Hepatocyte (in vitro differentiated cells): ENCODE measurements around the gene CBX4. TPM values are rescaled to one million over a fixed set of nuclear protein-coding genes. Genes with fewer than 3 reads are reported as not detected.
A peak's percentile ranks its signal among the peaks of the same experiment; 100 is the strongest.

ENCODE experiments used
- DNase-seq: peaks from one replicate; pipeline ENCODE4 v3.0.0-alpha.2; 2016; ENCODE audit warnings: low spot score
- H2AFZ ChIP-seq: fragments of 200-600 bp; sonication (generic); 2 replicates; pipeline ENCODE4 v1.6.0; 2016; ENCODE audit warnings: antibody characterized with exemption, mild to moderate bottlenecking
- H3K27ac ChIP-seq: fragments of 200-600 bp; sonication (generic); 2 replicates; pipeline ENCODE4 v1.5.1; 2016; ENCODE audit warnings: mild to moderate bottlenecking
- H3K27me3 ChIP-seq: fragments of 200-600 bp; sonication (generic); 2 replicates; pipeline ENCODE4 v1.6.1; 2016
- H3K36me3 ChIP-seq: fragments of 200-600 bp; sonication (generic); replicated peaks from 2 replicates; pipeline ENCODE4 v1.5.1; 2016; ENCODE audit warnings: low read depth; ENCODE audit not compliant: insufficient read depth
- H3K4me1 ChIP-seq: fragments of 200-600 bp; sonication (generic); 2 replicates; pipeline ENCODE4 v1.5.1; 2016; ENCODE audit warnings: mild to moderate bottlenecking, moderate library complexity; ENCODE audit not compliant: insufficient read depth
- H3K4me2 ChIP-seq: fragments of 200-600 bp; sonication (generic); 2 replicates; pipeline ENCODE4 v1.6.0; 2016
- H3K4me3 ChIP-seq: fragments of 200-600 bp; sonication (generic); 2 replicates; pipeline ENCODE4 v1.5.1; 2016; ENCODE audit warnings: mild to moderate bottlenecking
- H3K79me2 ChIP-seq: fragments of 200-600 bp; sonication (generic); 2 replicates; pipeline ENCODE4 v1.6.0; 2017; ENCODE audit warnings: mild to moderate bottlenecking
- H3K9me2 ChIP-seq: fragments of 200-600 bp; sonication (generic); replicated peaks from 2 replicates; pipeline ENCODE4 v1.6.0; 2017; ENCODE audit warnings: mild to moderate bottlenecking; ENCODE audit not compliant: insufficient read depth
- H3K9me3 ChIP-seq: fragments of 200-600 bp; sonication (generic); 2 replicates; pipeline ENCODE4 v1.5.1; 2016; ENCODE audit warnings: low read depth, mild to moderate bottlenecking
- H4K20me1 ChIP-seq: fragments of 200-600 bp; sonication (generic); 2 replicates; pipeline ENCODE4 v1.6.0; 2016; ENCODE audit warnings: mild to moderate bottlenecking; ENCODE audit not compliant: insufficient read depth, poor library complexity, severe bottlenecking
- EZH2 ChIP-seq: fragments of 200-600 bp; sonication (generic); IDR thresholded peaks from 2 replicates; pipeline ENCODE4 v1.6.1; 2016; ENCODE audit warnings: antibody characterized with exemption, mild to moderate bottlenecking, borderline replicate concordance
- EZH2phosphoT487 ChIP-seq: fragments of 200-600 bp; sonication (generic); IDR thresholded peaks from one replicate; pipeline ENCODE4 v1.6.1; 2018; ENCODE audit warnings: antibody characterized with exemption, mild to moderate bottlenecking, low read depth, moderate library complexity; ENCODE audit not compliant: unreplicated experiment, severe bottlenecking
- WGBS: methylation state at CpG from one replicate; pipeline ENCODE4 v1.1.6; 2016; ENCODE audit warnings: low lambda C conversion rate; ENCODE audit errors: missing lambda C conversion rate; 5-methylcytosine and 5-hydroxymethylcytosine counted together
- polyA plus RNA-seq: library from polyadenylated mRNA; unstranded; fragments of >200 nt; fragmentation: Nextera tagmentation; extraction: Ambion mirVana; gene quantifications from 2 replicates; pipeline ENCODE4 v1.2.1, GENCODE V29; 2016
- total RNA-seq: library from RNA; depleted of rRNA; stranded (reverse); fragments of >200 nt; gene quantifications from 2 replicates; pipeline ENCODE4 v1.2.3, GENCODE V29; 2014
- TF ChIP-seq, protein P1 (sequence below): fragments of 200-600 bp; sonication (generic); IDR thresholded peaks from 2 replicates; pipeline ENCODE4 v1.5.1; 2016; ENCODE audit warnings: antibody characterized with exemption, mild to moderate bottlenecking; ENCODE audit not compliant: poor library complexity

CBX4 gene
- total and polyA plus RNA-seq, 2 experiments from 2014 or later: 56.1 to 86.7 TPM

DNA sequence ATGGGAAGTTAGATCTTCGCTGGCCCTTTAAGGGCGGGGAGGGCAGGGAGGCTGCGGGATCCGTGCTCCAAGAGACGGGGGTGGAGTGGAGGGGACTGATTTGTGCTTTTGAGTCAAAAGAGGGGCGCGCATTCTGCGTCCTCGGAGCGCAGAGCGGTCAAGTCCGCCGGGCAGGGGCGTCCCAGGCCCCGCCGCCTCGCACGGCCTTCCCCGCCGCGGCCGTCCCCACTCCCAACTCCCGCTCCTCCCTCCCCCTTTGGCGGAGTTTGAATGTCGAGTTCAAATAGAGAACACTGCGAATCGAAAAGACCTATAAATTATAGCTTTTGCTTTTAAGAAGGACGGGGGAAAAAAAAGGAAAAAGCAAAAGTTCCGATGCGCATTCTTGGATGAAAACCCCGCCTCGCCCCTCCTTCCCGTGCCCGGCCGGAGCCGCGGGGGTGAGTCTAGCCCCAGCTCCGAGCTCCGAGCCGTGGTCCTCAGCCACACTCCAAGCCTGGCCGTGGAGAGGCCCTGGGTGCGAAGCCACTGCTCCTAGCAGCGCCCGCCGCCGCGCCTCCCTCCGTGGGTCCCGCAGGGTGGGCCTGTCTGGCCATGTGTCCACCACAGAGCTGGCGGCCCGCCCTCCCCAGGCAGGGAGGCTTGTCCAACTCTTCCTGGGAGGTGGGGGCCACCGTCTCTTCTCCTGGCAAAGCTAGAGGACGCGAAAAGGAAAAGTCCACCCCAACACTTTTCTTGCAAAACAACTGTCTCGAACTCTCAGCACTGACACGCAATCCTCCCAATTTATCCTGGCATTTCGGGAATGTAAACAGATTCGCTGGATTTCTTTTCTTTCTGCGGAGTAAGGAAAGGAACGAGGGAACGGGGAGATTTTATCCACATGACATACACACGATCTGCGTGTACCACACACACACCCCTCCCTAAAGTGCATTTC is 46.0 kb downstream of the CBX4 start:
- H3K4me3 ChIP-seq: no peak overlapping the region
- peak overlapping the region; percentile 77 for H3K27ac ChIP-seq
- peaks cover 57% of the 10 kb centered on the region for H3K27me3 ChIP-seq
- H3K9me2 ChIP-seq: no peaks in the 10 kb centered on the region
- H3K4me2 ChIP-seq: peak overlapping the region; percentile 83
- H3K9me3 ChIP-seq: no peaks in the 10 kb centered on the region
- TF ChIP-seq, protein P1, sequence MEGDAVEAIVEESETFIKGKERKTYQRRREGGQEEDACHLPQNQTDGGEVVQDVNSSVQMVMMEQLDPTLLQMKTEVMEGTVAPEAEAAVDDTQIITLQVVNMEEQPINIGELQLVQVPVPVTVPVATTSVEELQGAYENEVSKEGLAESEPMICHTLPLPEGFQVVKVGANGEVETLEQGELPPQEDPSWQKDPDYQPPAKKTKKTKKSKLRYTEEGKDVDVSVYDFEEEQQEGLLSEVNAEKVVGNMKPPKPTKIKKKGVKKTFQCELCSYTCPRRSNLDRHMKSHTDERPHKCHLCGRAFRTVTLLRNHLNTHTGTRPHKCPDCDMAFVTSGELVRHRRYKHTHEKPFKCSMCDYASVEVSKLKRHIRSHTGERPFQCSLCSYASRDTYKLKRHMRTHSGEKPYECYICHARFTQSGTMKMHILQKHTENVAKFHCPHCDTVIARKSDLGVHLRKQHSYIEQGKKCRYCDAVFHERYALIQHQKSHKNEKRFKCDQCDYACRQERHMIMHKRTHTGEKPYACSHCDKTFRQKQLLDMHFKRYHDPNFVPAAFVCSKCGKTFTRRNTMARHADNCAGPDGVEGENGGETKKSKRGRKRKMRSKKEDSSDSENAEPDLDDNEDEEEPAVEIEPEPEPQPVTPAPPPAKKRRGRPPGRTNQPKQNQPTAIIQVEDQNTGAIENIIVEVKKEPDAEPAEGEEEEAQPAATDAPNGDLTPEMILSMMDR: no peak
- TF ChIP-seq EZH2phosphoT487 (peak; percentile 58), EZH2 (peak; percentile 23)
- peak overlapping the region; percentile 36 for H2AFZ ChIP-seq
- peaks cover 49% of the 10 kb centered on the region for H3K4me1 ChIP-seq
- peaks cover 21% of the 10 kb centered on the region for H3K79me2 ChIP-seq
- peaks cover 3% of the 10 kb centered on the region for H4K20me1 ChIP-seq
- 12% methylated on average over 41 of the region's 63 CpGs for WGBS
- DNase-seq: peak; percentile 76
- no peaks in the 10 kb centered on the region for H3K36me3 ChIP-seq

DNA sequence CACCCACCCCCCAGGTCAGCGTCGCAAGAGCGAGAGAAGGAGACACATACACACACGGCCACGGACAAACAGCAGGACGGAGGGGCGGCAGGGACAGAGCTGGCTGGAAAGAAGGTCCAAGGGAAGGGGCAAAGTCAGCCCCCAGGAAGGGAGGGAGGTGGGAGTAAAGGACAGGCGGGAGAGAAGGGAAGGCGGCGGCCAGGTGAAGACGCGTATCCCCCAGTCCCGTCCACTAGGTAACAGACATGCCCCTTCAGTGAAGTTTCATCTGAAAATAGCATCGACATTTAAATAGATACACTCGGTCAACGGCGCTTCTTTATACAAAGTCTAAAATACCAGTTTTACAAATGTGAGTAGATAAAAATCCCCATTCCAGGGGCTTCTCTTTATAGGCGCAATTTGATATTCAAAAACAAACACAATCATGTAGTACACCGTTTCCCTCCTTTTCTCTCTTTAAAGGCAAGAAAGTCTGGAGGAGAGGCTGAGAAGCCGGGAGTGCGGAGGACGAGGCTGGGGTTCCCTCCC is 46.8 kb downstream of the CBX4 start:
- Histone ChIP-seq H3K4me2 (peak overlapping the region; percentile 83), H4K20me1 (peaks cover 3% of the 10 kb centered on the region), H3K4me3 (no peak overlapping the region), H2AFZ (no peak overlapping the region), H3K27ac (peak overlapping the region; percentile 77), H3K9me2 (no peaks in the 10 kb centered on the region), H3K4me1 (peaks cover 43% of the 10 kb centered on the region), H3K9me3 (no peaks in the 10 kb centered on the region), H3K79me2 (peaks cover 21% of the 10 kb centered on the region), H3K27me3 (peaks cover 60% of the 10 kb centered on the region), H3K36me3 (no peaks in the 10 kb centered on the region)
- no peak for DNase-seq
- WGBS: 8% methylated on average over 22 of the region's 22 CpGs
- peak; percentile 6 for TF ChIP-seq EZH2
- peak; percentile 45 for TF ChIP-seq EZH2phosphoT487
- TF ChIP-seq, protein P1: no peak

GRCh38 chr17:79791735-79792161 is 47.5 kb downstream of the CBX4 start:
- no peak for DNase-seq
- 8% methylated on average over 25 of the region's 26 CpGs for WGBS
- Histone ChIP-seq H3K9me3 (no peaks in the 10 kb centered on the region), H3K27me3 (peaks cover 65% of the 10 kb centered on the region), H3K4me3 (no peak overlapping the region), H3K27ac (no peak overlapping the region), H3K36me3 (no peaks in the 10 kb centered on the region), H3K9me2 (no peaks in the 10 kb centered on the region), H4K20me1 (peaks cover 3% of the 10 kb centered on the region), H3K4me2 (peak overlapping the region; percentile 83), H3K4me1 (peaks cover 43% of the 10 kb centered on the region), H3K79me2 (peaks cover 21% of the 10 kb centered on the region), H2AFZ (no peak overlapping the region)
- TF ChIP-seq EZH2 (peak; percentile 91), EZH2phosphoT487 (no peak)
